RKO (cell line): ENCODE measurements around the gene KCTD16.

ENCODE experiments used
- DNase-seq: peaks from one replicate; pipeline ENCODE4 v3.0.0-alpha.2; 2016; ENCODE audit warnings: low spot score

The KCTD16 gene

GRCh38 chr5:144207875-144208444 lies 37.3 kb downstream of the KCTD16 start:
- no peak for DNase-seq

GRCh38 chr5:144209361-144209760 lies 38.7 kb downstream of the KCTD16 start:
- DNase-seq: no peak

- no peak for DNase-seq
Measured at GRCh38 chr5:144210655-144211054, 40.0 kb downstream of the KCTD16 start.

- no peak for DNase-seq
Measured at GRCh38 chr5:144219869-144220268, 49.2 kb downstream of the KCTD16 start.

- DNase-seq: no peak
Measured at GRCh38 chr5:144227363-144227999, 56.8 kb downstream of the KCTD16 start.

- no peak for DNase-seq
Measured at GRCh38 chr5:144230806-144231205, 60.1 kb downstream of the KCTD16 start.

- no peak for DNase-seq
Measured at GRCh38 chr5:144232285-144232684, 61.6 kb downstream of the KCTD16 start.

- no peak for DNase-seq
Measured at GRCh38 chr5:144236499-144236898, 65.8 kb downstream of the KCTD16 start.

- DNase-seq: no peak
Measured at GRCh38 chr5:144237851-144238250, 67.2 kb downstream of the KCTD16 start.

GRCh38 chr5:144247131-144247530 lies 76.5 kb downstream of the KCTD16 start:
- no peak for DNase-seq

- no peak for DNase-seq
Measured at GRCh38 chr5:144248015-144248414, 77.3 kb downstream of the KCTD16 start.

GRCh38 chr5:144249755-144250464 lies 79.2 kb downstream of the KCTD16 start:
- DNase-seq: no peak

GRCh38 chr5:144254552-144254951 lies 83.9 kb downstream of the KCTD16 start:
- DNase-seq: no peak

- no peak for DNase-seq
Measured at GRCh38 chr5:144260121-144260520, 89.4 kb downstream of the KCTD16 start.

- no peak for DNase-seq
Measured at GRCh38 chr5:144265643-144266247, 95.1 kb downstream of the KCTD16 start.

GRCh38 chr5:144267961-144268513 lies 97.4 kb downstream of the KCTD16 start:
- DNase-seq: no peak

- DNase-seq: no peak
Measured at GRCh38 chr5:144273232-144274027, 102.8 kb downstream of the KCTD16 start.

- DNase-seq: no peak
Measured at GRCh38 chr5:144275329-144275728, 104.7 kb downstream of the KCTD16 start.

GRCh38 chr5:144276034-144276822 lies 105.6 kb downstream of the KCTD16 start:
- DNase-seq: no peak

- no peak for DNase-seq
Measured at GRCh38 chr5:144281784-144282183, 111.1 kb downstream of the KCTD16 start.

GRCh38 chr5:144284036-144284435 lies 113.4 kb downstream of the KCTD16 start:
- no peak for DNase-seq
